KMS-11 (cell line): ENCODE results near the gene CPED1.

Experiments used
- H2AFZ ChIP-seq: fragments of 200-600 bp; sonication (generic); 2 replicates; pipeline ENCODE4 v1.6.1; 2016; ENCODE audit warnings: antibody characterized with exemption, mixed run types, low read depth
- H3K27ac ChIP-seq: fragments of 200-600 bp; sonication (generic); 2 replicates; pipeline ENCODE4 v1.6.1; 2016; ENCODE audit warnings: mild to moderate bottlenecking, mixed run types
- H3K27me3 ChIP-seq: fragments of 200-600 bp; sonication (generic); 2 replicates; pipeline ENCODE4 v1.6.1; 2017; ENCODE audit warnings: mild to moderate bottlenecking, low read depth, mixed run types, moderate library complexity; ENCODE audit not compliant: insufficient read depth
- H3K36me3 ChIP-seq: fragments of 200-600 bp; sonication (generic); 2 replicates; pipeline ENCODE4 v1.6.1; 2017; ENCODE audit warnings: mild to moderate bottlenecking, mixed run types; ENCODE audit not compliant: insufficient read depth
- H3K4me1 ChIP-seq: fragments of 200-600 bp; sonication (generic); 2 replicates; pipeline ENCODE4 v1.6.1; 2016; ENCODE audit warnings: mild to moderate bottlenecking, low read depth, mixed run types; ENCODE audit not compliant: poor library complexity, severe bottlenecking
- H3K4me2 ChIP-seq: fragments of 200-600 bp; sonication (generic); 2 replicates; pipeline ENCODE4 v1.7.0; 2016; ENCODE audit warnings: mild to moderate bottlenecking, mixed run types
- H3K4me3 ChIP-seq: fragments of 200-600 bp; sonication (generic); IDR thresholded peaks from 2 replicates; pipeline ENCODE4 v1.6.1; 2017; ENCODE audit warnings: low read depth, low read length, mixed read lengths; ENCODE audit not compliant: insufficient read depth
- H3K79me2 ChIP-seq: fragments of 200-600 bp; sonication (generic); 2 replicates; pipeline ENCODE4 v1.6.1; 2016; ENCODE audit warnings: low read depth, mixed run types; ENCODE audit not compliant: insufficient read depth
- H3K9ac ChIP-seq: fragments of 200-600 bp; sonication (generic); 2 replicates; pipeline ENCODE4 v1.6.1; 2016; ENCODE audit warnings: mild to moderate bottlenecking, mixed run types
- H4K20me1 ChIP-seq: fragments of 200-600 bp; sonication (generic); 2 replicates; pipeline ENCODE4 v1.6.1; 2016; ENCODE audit warnings: mild to moderate bottlenecking, mixed run types; ENCODE audit not compliant: insufficient read depth
- TF ChIP-seq, protein P1 (sequence below): fragments of 200-600 bp; sonication (generic); conservative IDR thresholded peaks from 2 replicates; pipeline ENCODE4 v1.6.1; 2017; ENCODE audit warnings: low read depth, mild to moderate bottlenecking, antibody characterized with exemption, low read length, moderate library complexity, mixed read lengths

Gene CPED1

DNA sequence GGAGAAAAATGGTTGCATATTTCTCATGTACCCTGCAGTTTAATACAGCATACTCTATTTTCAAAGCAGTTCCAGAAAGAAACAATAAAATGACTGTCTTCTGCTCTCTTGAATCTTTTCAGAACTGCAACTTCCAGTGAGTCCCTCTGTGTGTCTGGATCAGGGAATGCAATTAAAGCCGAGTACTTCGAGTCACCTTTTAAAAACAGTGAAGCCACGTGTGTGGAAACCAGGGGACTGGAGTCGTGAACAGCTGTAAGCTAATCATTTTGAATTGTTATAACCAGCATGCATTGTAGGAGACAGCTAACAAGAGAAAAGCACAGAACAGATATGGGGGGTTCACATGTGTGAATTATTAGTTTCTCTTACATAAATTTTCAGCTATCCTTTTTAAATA, 109.1 kb downstream of the CPED1 start:
- Histone ChIP-seq H3K9ac (no peak overlapping the region), H3K79me2 (no peaks in the 10 kb centered on the region), H3K4me3 (no peak overlapping the region), H4K20me1 (no peaks in the 10 kb centered on the region), H2AFZ (no peak overlapping the region), H3K4me1 (no peaks in the 10 kb centered on the region), H3K36me3 (no peaks in the 10 kb centered on the region), H3K27me3 (no peaks in the 10 kb centered on the region), H3K27ac (no peak overlapping the region), H3K4me2 (no peak overlapping the region)
- TF ChIP-seq, protein P1, sequence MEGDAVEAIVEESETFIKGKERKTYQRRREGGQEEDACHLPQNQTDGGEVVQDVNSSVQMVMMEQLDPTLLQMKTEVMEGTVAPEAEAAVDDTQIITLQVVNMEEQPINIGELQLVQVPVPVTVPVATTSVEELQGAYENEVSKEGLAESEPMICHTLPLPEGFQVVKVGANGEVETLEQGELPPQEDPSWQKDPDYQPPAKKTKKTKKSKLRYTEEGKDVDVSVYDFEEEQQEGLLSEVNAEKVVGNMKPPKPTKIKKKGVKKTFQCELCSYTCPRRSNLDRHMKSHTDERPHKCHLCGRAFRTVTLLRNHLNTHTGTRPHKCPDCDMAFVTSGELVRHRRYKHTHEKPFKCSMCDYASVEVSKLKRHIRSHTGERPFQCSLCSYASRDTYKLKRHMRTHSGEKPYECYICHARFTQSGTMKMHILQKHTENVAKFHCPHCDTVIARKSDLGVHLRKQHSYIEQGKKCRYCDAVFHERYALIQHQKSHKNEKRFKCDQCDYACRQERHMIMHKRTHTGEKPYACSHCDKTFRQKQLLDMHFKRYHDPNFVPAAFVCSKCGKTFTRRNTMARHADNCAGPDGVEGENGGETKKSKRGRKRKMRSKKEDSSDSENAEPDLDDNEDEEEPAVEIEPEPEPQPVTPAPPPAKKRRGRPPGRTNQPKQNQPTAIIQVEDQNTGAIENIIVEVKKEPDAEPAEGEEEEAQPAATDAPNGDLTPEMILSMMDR: no peak

DNA sequence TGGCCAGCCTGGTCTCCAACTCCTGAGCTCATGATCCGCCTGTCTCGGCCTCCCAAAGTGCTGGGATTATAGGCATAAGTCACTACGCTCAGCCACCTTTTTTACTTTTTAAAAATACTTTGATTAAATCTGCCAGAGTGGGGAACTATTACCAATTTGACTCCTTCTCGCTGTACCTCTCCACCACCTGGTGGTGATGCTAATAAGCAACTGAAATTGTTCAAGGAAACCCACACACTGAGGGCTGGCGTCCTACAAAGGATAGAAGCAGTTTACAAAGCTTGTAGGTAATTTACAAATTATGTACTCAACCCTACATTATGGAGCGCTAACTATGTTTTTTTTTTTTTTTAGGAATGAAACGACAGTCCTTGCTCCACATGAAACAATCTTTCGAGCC, 111.1 kb downstream of the CPED1 start:
- Histone ChIP-seq H3K27me3 (no peaks in the 10 kb centered on the region), H3K4me2 (no peak overlapping the region), H3K79me2 (no peaks in the 10 kb centered on the region), H3K36me3 (no peaks in the 10 kb centered on the region), H3K4me3 (no peak overlapping the region), H4K20me1 (no peaks in the 10 kb centered on the region), H3K9ac (no peak overlapping the region), H3K27ac (no peak overlapping the region), H3K4me1 (no peaks in the 10 kb centered on the region), H2AFZ (no peak overlapping the region)
- TF ChIP-seq, protein P1: no peak; the same call in 1 of the 2 replicates

DNA sequence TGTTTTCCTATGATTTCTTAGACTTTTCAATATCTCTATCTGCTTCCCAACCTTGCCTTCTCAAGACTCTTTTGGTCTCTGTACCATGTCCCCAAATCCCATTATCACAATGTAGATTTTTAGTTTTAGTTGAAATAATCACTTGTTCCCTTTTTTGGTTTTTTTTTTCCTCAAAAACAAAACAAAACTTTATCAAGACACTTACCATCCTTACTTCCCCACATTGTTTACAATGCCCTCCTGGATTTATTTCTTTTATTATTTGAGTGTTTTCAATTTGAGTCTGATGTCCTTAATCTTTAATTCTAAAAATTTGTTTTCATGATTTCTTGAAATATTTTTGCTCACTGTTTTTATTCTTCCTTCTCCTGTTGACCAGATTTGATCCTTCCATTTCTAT, 112.6 kb downstream of the CPED1 start:
- no peak overlapping the region for H3K4me3 ChIP-seq
- H3K27ac ChIP-seq: no peak overlapping the region
- no peaks in the 10 kb centered on the region for H3K27me3 ChIP-seq
- H3K4me1 ChIP-seq: no peaks in the 10 kb centered on the region
- H3K36me3 ChIP-seq: no peaks in the 10 kb centered on the region
- TF ChIP-seq, protein P1: no peak
- no peak overlapping the region for H2AFZ ChIP-seq
- no peak overlapping the region for H3K9ac ChIP-seq
- H4K20me1 ChIP-seq: no peaks in the 10 kb centered on the region
- no peaks in the 10 kb centered on the region for H3K79me2 ChIP-seq
- H3K4me2 ChIP-seq: no peak overlapping the region

- Histone ChIP-seq H3K27ac (no peak overlapping the region), H3K79me2 (no peaks in the 10 kb centered on the region), H4K20me1 (no peaks in the 10 kb centered on the region), H3K4me3 (no peak overlapping the region), H3K36me3 (no peaks in the 10 kb centered on the region), H3K27me3 (no peaks in the 10 kb centered on the region), H3K4me1 (no peaks in the 10 kb centered on the region), H3K9ac (no peak overlapping the region), H3K4me2 (no peak overlapping the region), H2AFZ (no peak overlapping the region)
- TF ChIP-seq, protein P1: no peak
These were observed 113.1 kb downstream of the CPED1 start for GRCh38 chr7:121101621-121102020.
